Measurements from ENCODE around the gene DDX42.

Gene DDX42

DNA sequence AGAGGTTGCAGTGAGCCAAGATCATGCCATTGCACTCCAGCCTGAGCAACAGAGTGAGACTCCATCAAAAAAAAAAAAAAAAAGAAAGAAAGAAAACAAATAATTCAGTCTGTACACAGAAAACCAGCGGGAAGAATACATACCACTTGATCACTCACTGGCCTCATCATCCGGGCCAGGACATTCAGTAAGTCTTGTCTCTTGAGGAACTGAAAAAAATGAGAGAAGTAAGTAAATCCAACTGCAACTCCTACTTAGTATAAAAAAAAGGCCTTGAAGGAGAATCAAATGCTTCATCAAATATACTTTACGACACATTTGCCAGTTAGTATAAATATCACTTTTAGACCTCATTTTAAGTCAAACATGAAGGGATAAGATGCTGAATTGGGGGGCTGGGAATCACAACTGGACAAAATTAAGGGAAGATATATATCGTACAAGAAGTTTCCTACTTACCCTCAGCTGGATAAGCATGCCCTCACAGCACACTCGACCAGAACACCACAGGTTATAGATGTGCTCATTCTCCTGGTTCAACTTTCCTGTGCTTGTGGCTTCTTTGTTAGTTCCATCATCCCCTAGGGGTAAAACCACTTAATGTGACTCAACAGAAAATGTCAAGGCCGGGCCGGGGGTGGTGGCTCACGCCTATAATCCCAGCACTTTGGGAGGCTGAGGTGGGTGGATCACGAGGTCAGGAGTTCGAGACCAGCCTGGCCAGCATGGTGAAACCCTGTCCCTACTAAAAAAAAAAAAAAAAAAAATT is 13.0 kb upstream of the DDX42 start:
- H3K4me3 ChIP-seq (ENCODE audit: low read depth in 1 of 2, low read length in 2 of 2) = no peak overlapping the region
- no peaks in the 10 kb centered on the region for H3K27me3 ChIP-seq (ENCODE audit: low read depth, low read length)
- peaks cover 28 to 59% of the 10 kb centered on the region in 2 donors for H3K36me3 ChIP-seq (ENCODE audit: control insufficient read depth in 1 of 2, insufficient read depth in 2 of 2, low read length in 2 of 2)
- no peak overlapping the region for H3K27ac ChIP-seq (ENCODE audit: low read length)
- no peaks in the 10 kb centered on the region for H3K9me3 ChIP-seq (ENCODE audit: control insufficient read depth in 1 of 2, low read length in 2 of 2)
- H3K4me1 ChIP-seq (ENCODE audit: control insufficient read depth in 1 of 2, insufficient read depth in 2 of 2, low read length in 2 of 2) = no peaks in the 10 kb centered on the region

DNA sequence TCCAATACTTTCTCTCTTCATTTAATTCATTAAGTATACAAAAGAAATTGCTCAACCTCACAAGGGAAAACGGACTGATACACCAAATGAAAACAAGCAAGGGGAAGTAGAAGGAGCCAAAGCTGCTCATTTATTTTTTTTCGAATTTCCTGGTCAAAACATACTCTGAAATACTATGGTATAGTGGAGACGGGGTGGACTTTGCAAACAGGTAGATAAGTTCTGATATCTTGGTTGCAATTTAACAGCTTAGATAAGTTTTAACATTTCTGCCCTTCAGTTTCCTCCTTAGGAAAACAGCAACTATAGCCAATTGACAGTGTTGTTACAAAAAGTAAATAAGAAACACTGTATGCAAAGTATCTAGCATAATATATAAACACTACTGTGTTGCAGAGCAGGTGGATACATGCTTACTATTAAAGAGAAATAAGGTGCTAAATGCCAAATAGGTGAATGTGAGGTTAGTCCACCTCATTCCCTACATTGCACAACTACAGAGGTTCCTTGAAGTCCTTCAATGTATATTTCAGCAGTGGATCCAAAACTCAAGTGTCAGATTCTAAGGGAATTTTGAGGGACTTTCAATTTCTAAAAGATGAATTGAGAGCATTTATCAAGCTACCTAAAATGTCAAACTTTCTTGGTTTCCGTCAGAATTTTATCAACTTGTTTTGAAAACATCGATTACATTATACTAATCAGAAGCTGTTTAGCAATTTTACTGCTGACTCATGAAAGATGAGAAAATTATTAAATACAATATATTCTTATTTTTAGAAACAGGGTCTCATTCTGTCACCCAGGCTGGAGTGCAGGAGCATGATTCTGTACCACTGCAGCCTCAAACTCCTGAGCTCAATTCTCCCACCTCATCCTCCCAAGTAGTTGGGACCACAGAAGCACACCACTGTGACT is 11.6 kb upstream of the DDX42 start:
- no peaks in the 10 kb centered on the region for H3K27me3 ChIP-seq (ENCODE audit: low read depth, low read length)
- peak overlapping the region; percentile 41 for H3K27ac ChIP-seq (ENCODE audit: low read length)
- H3K9me3 ChIP-seq (ENCODE audit: control insufficient read depth in 1 of 2, low read length in 2 of 2) = no peaks in the 10 kb centered on the region
- peaks cover 19 to 49% of the 10 kb centered on the region in 2 donors for H3K36me3 ChIP-seq (ENCODE audit: control insufficient read depth in 1 of 2, insufficient read depth in 2 of 2, low read length in 2 of 2)
- no peak overlapping the region for H3K4me3 ChIP-seq (ENCODE audit: low read depth in 1 of 2, low read length in 2 of 2)
- no peaks in the 10 kb centered on the region for H3K4me1 ChIP-seq (ENCODE audit: control insufficient read depth in 1 of 2, insufficient read depth in 2 of 2, low read length in 2 of 2)

DNA sequence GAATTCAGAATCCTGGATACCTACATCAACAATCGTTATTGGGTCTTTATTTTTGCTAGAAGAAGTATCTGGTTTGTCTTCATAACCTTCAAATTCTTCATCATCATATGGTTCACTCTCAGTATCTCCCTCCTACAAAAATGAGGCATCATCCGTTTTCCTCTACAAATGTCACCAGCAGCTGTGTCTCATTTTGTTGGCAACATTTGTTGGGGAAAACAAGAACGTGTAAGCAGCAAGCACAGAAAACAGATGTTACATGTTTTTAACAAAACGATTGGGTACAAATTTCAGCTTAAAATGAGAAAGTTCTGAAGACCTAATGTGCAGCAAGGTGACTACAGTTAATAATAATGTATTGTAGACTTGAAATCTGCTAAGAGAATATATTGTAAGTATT is 9.3 kb upstream of the DDX42 start:
- no peaks in the 10 kb centered on the region for H3K4me1 ChIP-seq (ENCODE audit: control insufficient read depth in 1 of 2, insufficient read depth in 2 of 2, low read length in 2 of 2)

DNA sequence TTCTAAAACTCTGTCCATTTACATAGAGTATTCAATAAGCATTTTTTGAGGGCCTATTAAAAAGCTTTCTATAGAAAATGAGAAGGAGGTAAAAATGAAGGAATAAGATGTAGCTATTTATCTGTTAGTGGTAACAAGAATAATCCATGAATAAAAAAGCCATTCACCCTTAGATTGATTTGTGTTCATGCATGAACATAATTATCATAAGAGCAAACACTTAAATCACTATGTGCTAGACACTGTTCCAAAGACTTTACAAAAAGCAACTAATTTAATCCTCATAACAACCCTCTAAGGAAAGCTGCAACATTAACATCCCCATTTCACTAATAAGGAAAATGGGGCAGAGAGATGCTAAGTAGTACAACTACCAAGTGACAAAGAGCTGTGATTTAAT is 7.2 kb upstream of the DDX42 start:
- peaks cover 14 to 26% of the 10 kb centered on the region in 2 donors for H3K36me3 ChIP-seq (ENCODE audit: control insufficient read depth in 1 of 2, insufficient read depth in 2 of 2, low read length in 2 of 2)
- H3K27ac ChIP-seq (ENCODE audit: low read length) = no peak overlapping the region
- H3K9me3 ChIP-seq (ENCODE audit: control insufficient read depth in 1 of 2, low read length in 2 of 2) = no peaks in the 10 kb centered on the region
- H3K4me3 ChIP-seq (ENCODE audit: low read depth in 1 of 2, low read length in 2 of 2) = no peak overlapping the region
- H3K27me3 ChIP-seq (ENCODE audit: low read depth, low read length) = no peaks in the 10 kb centered on the region
- H3K4me1 ChIP-seq (ENCODE audit: control insufficient read depth in 1 of 2, insufficient read depth in 2 of 2, low read length in 2 of 2) = peaks cover 0 to 17% of the 10 kb centered on the region in 2 donors

More for the DNA sequence above, 9.3 kb upstream of the DDX42 start:
- Histone ChIP-seq H3K27me3 (ENCODE audit: low read depth, low read length) (no peaks in the 10 kb centered on the region), H3K9me3 (ENCODE audit: control insufficient read depth in 1 of 2, low read length in 2 of 2) (no peaks in the 10 kb centered on the region), H3K36me3 (ENCODE audit: control insufficient read depth in 1 of 2, insufficient read depth in 2 of 2, low read length in 2 of 2) (peaks cover 19 to 43% of the 10 kb centered on the region in 2 donors), H3K27ac (ENCODE audit: low read length) (no peak overlapping the region), H3K4me3 (ENCODE audit: low read depth in 1 of 2, low read length in 2 of 2) (no peak overlapping the region)

DNA sequence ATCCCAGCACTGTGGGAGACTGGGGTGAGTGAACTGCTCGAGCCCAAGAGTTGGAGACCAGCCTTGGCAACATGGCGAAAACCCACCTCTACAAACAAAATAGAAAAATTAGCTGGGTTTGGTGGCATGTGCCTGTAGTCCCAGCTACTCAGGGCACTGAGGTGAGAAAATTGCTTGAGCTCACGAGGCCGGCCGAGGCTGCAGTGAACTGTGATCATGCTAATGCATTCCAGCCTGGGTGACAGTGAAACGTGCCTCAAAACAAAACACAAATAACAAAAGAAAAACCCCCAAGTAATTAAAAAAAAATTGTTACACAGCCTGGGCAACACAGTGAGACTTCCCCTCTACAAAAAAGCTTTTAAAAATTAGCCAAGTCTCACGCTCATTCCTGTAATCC is 5.5 kb upstream of the DDX42 start:
- Histone ChIP-seq H3K27ac (ENCODE audit: low read length) (no peak overlapping the region), H3K4me3 (ENCODE audit: low read depth in 1 of 2, low read length in 2 of 2) (no peak overlapping the region), H3K4me1 (ENCODE audit: control insufficient read depth in 1 of 2, insufficient read depth in 2 of 2, low read length in 2 of 2) (peaks cover 0 to 24% of the 10 kb centered on the region in 2 donors), H3K9me3 (ENCODE audit: control insufficient read depth in 1 of 2, low read length in 2 of 2) (no peaks in the 10 kb centered on the region), H3K27me3 (ENCODE audit: low read depth, low read length) (no peaks in the 10 kb centered on the region), H3K36me3 (ENCODE audit: control insufficient read depth in 1 of 2, insufficient read depth in 2 of 2, low read length in 2 of 2) (peaks cover 8 to 18% of the 10 kb centered on the region in 2 donors)

DNA sequence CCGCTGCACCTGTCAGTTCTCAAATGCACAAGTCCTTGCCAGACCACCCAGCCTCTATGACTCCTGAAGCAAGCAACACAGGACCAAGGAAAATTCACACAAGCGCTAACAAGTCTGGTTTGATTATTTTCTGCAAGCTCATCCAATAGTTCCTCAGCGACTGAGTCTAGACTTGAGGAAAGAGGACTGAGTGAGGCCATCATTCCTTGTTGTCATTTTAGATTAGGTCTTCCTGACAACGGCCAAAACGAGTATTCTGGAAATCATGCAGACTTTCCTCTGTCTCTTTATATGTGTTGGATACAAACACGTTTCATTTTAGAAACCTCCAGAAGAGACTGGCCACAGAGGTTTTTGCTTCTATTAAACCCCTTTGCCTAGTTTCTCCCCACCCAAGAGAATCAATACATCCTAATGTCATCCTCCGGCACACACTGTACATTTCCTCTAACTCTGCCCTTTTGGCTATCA is 1.1 kb upstream of the DDX42 start:
- Histone ChIP-seq H3K4me3 (ENCODE audit: low read depth in 1 of 2, low read length in 2 of 2) (peak overlapping the region; percentile 86 to 89), H3K4me1 (ENCODE audit: control insufficient read depth in 1 of 2, insufficient read depth in 2 of 2, low read length in 2 of 2) (peaks cover 9 to 42% of the 10 kb centered on the region in 2 donors), H3K27me3 (ENCODE audit: low read depth, low read length) (no peaks in the 10 kb centered on the region), H3K36me3 (ENCODE audit: control insufficient read depth in 1 of 2, insufficient read depth in 2 of 2, low read length in 2 of 2) (peaks cover 5 to 10% of the 10 kb centered on the region in 2 donors), H3K27ac (ENCODE audit: low read length) (peak overlapping the region; percentile 98), H3K9me3 (ENCODE audit: control insufficient read depth in 1 of 2, low read length in 2 of 2) (no peaks in the 10 kb centered on the region)

DNA sequence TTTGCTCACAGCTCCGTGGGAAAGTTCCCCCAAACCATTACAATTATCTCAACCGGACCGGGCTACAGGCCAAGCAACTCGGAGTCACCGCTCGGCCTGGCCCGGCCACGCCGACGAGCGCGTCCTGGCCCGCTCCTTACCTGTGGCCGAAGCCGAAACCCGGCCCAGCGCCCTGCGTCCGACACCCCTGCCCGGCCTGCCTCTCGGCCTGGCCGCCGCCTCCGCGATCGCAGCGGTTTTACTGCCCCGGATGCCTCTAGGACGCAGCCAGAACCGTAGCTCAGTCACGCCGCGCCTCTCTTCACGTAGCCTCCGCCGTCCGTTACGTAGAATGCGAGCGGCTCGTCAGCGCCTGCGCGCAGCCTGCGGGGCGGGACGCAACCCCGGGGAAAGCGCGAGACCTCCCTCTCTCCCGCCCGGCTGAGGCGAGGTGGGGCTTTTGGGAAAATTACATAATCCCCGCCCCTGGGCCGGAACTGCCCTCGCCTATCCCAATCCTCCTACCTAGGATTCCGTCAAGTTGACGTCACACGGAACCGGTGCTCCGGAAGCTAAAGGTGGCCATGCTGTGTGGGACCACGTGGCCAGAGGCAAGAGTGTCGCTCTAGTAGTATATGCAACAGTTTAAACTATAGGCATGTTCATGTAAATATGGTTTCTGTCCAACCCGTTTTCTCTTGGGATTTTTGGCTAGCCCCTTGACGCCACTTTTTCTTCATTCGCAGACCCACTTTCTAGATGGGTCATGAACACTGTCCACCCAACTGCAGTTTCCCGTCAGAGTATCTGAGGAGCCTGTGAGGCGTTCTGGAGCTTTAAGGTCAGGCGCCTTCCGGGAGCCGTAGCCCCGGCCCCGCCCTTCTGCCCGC is 464 bp upstream of the DDX42 start, which contains the start of gene CCDC47:
CCDC47 (minus strand) TSS at position 326 of the 869 bp plus-strand sequence. CDS start 7,422 bp downstream, outside the sequence.
- Histone ChIP-seq H3K9me3 (ENCODE audit: control insufficient read depth in 1 of 2, low read length in 2 of 2) (no peaks in the 10 kb centered on the region), H3K27ac (ENCODE audit: low read length) (peak within 1 kb of the TSS; percentile 98), H3K4me3 (ENCODE audit: low read depth in 1 of 2, low read length in 2 of 2) (peak within 1 kb of the TSS; percentile 86 to 89), H3K36me3 (ENCODE audit: control insufficient read depth in 1 of 2, insufficient read depth in 2 of 2, low read length in 2 of 2) (peaks cover 9 to 10% of the 10 kb centered on the region in 2 donors), H3K27me3 (ENCODE audit: low read depth, low read length) (no peaks in the 10 kb centered on the region), H3K4me1 (ENCODE audit: control insufficient read depth in 1 of 2, insufficient read depth in 2 of 2, low read length in 2 of 2) (peaks cover 9 to 42% of the 10 kb centered on the region in 2 donors)

DNA sequence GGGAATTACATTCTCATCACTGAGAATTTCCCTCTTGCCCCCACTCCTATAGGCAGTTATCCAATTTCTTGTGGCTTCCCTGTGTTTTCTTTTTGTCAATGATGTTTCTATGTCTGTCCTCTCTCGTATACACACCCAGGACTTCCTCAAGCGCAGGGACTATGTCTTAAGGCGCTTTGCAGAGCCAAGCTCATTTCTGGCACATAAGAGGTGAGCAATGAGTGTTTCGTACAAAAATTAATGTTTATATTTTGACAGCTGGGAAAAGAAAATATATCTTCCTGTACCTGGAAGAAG is 947 bp downstream of the DDX42 start:
- Histone ChIP-seq H3K27me3 (ENCODE audit: low read depth, low read length) (no peaks in the 10 kb centered on the region), H3K9me3 (ENCODE audit: control insufficient read depth in 1 of 2, low read length in 2 of 2) (no peaks in the 10 kb centered on the region), H3K4me3 (ENCODE audit: low read depth in 1 of 2, low read length in 2 of 2) (peak overlapping the region; percentile 74 to 89), H3K27ac (ENCODE audit: low read length) (peak overlapping the region; percentile 74), H3K4me1 (ENCODE audit: control insufficient read depth in 1 of 2, insufficient read depth in 2 of 2, low read length in 2 of 2) (peaks cover 9 to 41% of the 10 kb centered on the region in 2 donors), H3K36me3 (ENCODE audit: control insufficient read depth in 1 of 2, insufficient read depth in 2 of 2, low read length in 2 of 2) (peaks cover 9 to 10% of the 10 kb centered on the region in 2 donors)

DNA sequence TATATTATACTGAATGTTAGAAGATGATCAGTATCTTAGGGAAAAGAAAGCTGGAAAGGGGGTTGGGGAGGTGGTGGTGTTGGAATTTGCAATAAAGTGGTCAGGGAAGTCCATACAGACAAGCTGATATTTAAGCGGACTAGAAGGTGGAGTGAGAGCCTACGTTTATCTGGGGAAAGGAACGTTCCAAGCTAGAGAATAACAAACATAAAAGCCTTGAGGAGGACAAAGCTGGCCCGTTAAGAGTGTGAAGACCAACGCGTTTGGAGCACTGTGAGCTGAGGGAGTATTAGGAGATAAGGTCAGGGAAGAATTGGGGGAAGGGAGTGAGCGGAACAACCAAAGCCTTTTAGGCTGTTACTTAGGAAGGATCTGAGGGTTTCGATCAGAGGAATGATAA is 1.4 kb downstream of the DDX42 start:
- peak overlapping the region; percentile 74 to 89 for H3K4me3 ChIP-seq (ENCODE audit: low read depth in 1 of 2, low read length in 2 of 2)

DNA sequence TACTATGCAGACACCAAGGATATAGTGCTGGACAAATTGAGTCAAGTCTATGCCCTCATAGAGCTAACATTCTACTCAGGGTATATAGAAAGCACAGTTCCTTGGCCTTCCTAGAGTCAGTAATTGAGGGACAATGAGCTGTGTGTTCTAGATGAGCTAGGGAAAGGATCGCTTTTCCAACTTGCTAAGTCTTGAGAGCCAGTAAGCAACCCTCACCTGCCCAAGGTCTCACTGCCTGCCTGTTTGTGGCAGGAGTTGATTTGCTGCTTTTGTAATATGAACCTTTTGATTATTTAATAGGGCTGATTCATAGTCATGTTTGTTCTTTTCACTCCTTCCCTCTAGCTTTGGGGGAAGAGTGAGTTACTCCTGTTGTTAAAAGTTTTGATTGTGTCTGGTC is 6.5 kb downstream of the DDX42 start:
- peaks cover 4 to 9% of the 10 kb centered on the region in 2 donors for H3K36me3 ChIP-seq (ENCODE audit: control insufficient read depth in 1 of 2, insufficient read depth in 2 of 2, low read length in 2 of 2)
- H3K4me1 ChIP-seq (ENCODE audit: control insufficient read depth in 1 of 2, insufficient read depth in 2 of 2, low read length in 2 of 2) = peaks cover 8 to 9% of the 10 kb centered on the region in 2 donors
- H3K4me3 ChIP-seq (ENCODE audit: low read depth in 1 of 2, low read length in 2 of 2) = no peak overlapping the region
- no peak overlapping the region for H3K27ac ChIP-seq (ENCODE audit: low read length)
- H3K27me3 ChIP-seq (ENCODE audit: low read depth, low read length) = no peaks in the 10 kb centered on the region
- no peaks in the 10 kb centered on the region for H3K9me3 ChIP-seq (ENCODE audit: control insufficient read depth in 1 of 2, low read length in 2 of 2)

More for the DNA sequence above, 1.4 kb downstream of the DDX42 start:
- peaks cover 9 to 12% of the 10 kb centered on the region in 2 donors for H3K36me3 ChIP-seq (ENCODE audit: control insufficient read depth in 1 of 2, insufficient read depth in 2 of 2, low read length in 2 of 2)
- H3K27ac ChIP-seq (ENCODE audit: low read length) = peak overlapping the region; percentile 74
- H3K9me3 ChIP-seq (ENCODE audit: control insufficient read depth in 1 of 2, low read length in 2 of 2) = no peaks in the 10 kb centered on the region
- no peaks in the 10 kb centered on the region for H3K27me3 ChIP-seq (ENCODE audit: low read depth, low read length)
- peaks cover 9 to 35% of the 10 kb centered on the region in 2 donors for H3K4me1 ChIP-seq (ENCODE audit: control insufficient read depth in 1 of 2, insufficient read depth in 2 of 2, low read length in 2 of 2)

Measured in muscle layer of duodenum (tissue), 2 donors.